ENCODE measurements around the gene ZCCHC14. TPM values are rescaled to one million over a fixed set of nuclear protein-coding genes. Genes with fewer than 3 reads are reported as not detected.

ZCCHC14 gene
- total and polyA plus RNA-seq, 2 of the 8 experiments (the other 6 are each of a cell fraction or from before 2014, with no cell fraction given), result 8.2 to 28.2 TPM

- Histone ChIP-seq H3K18ac (ENCODE audit: extremely low read depth, low read length) (no peak overlapping the region), H3K4me1 (replicated peaks in 1 of 4; ENCODE audit: control insufficient read depth in 3 of 4, insufficient read depth in 4 of 4, low read length in 3 of 4) (peaks cover 0 to 8% (median 3%) of the 10 kb centered on the region in 4 experiments; a peak in 4 of 7 replicates), H3K4me2 (ENCODE audit: insufficient read depth in 1 of 2, low read depth in 2 of 2, low read length in 2 of 2) (no peak overlapping the region), H2AK5ac (ENCODE audit: low read depth, low read length) (no peak overlapping the region), H3K14ac (ENCODE audit: insufficient read length) (no peak overlapping the region), H4K8ac (ENCODE audit: extremely low read depth, insufficient read depth, low read length) (no peak overlapping the region; the same call in none of the 2 replicates), H2BK15ac (ENCODE audit: low read length) (no peak overlapping the region), H3K9me3 (ENCODE audit: insufficient read depth in 2 of 2, low read depth in 1 of 2, low read length in 1 of 2) (peaks cover 7 to 9% of the 10 kb centered on the region in 2 experiments; a peak in 3 of 4 replicates), H3K23ac (ENCODE audit: insufficient read length) (no peak overlapping the region), H3K79me1 (ENCODE audit: low read depth, low read length) (no peaks in the 10 kb centered on the region), H3K56ac (replicated peaks; ENCODE audit: insufficient read length, low read depth, low read length) (no peak overlapping the region), H4K91ac (replicated peaks; ENCODE audit: insufficient read length, low read length) (no peak overlapping the region), H2BK20ac (ENCODE audit: low read length) (no peak overlapping the region), H3K36me3 (ENCODE audit: control insufficient read depth in 2 of 4, insufficient read depth in 4 of 4, low read length in 3 of 4) (no peaks in the 10 kb centered on the region), H3K27ac (ENCODE audit: low read depth, low read length) (no peak overlapping the region), H4K5ac (ENCODE audit: insufficient read length, low read depth, low read length) (no peak overlapping the region), H3K79me2 (ENCODE audit: control insufficient read depth in 1 of 2, insufficient read depth in 2 of 2, low read length in 2 of 2) (no peaks in the 10 kb centered on the region), H2BK120ac (replicated peaks; ENCODE audit: low read depth, low read length) (no peak overlapping the region), H3K9ac (replicated peaks in 1 of 4; ENCODE audit: extremely low read depth in 1 of 4, low read depth in 3 of 4, low read length in 3 of 4) (no peak overlapping the region), H3K4ac (replicated peaks; ENCODE audit: insufficient read length, low read depth, low read length) (no peak overlapping the region), H2BK5ac (ENCODE audit: low read depth, low read length) (no peak overlapping the region), H4K20me1 (replicated peaks in 1 of 2; ENCODE audit: control insufficient read depth in 1 of 2, insufficient read depth in 2 of 2, low read length in 2 of 2) (peaks cover 0 to 2% of the 10 kb centered on the region in 2 experiments), H3K23me2 (ENCODE audit: low read depth, low read length) (no peaks in the 10 kb centered on the region), H3K4me3 (ENCODE audit: extremely low read depth in 1 of 4, insufficient read depth in 2 of 4, low read depth in 3 of 4, low read length in 4 of 4) (no peak overlapping the region), H2AFZ (ENCODE audit: low read length) (no peak overlapping the region), H3K27me3 (replicated peaks in 1 of 4; ENCODE audit: control insufficient read depth in 3 of 4, extremely low read depth in 1 of 4, insufficient read depth in 3 of 4, low read length in 3 of 4) (no peaks in the 10 kb centered on the region), H2BK12ac (ENCODE audit: low read depth, low read length) (no peak overlapping the region)
- 86% methylated on average over 11 of the region's 11 CpGs; no CpG with 5 or more reads in 1 of the 2 experiments for WGBS, 2 experiments (ENCODE audit: extremely low coverage in 1 of 2, insufficient coverage in 1 of 2, insufficient read length in 1 of 2, insufficient replicate concordance in 2 of 2, low coverage in 1 of 2, low lambda C conversion rate in 2 of 2, missing lambda C conversion rate in 1 of 2)
- CTCF ChIA-PET (ENCODE audit: partially characterized antibody), result interaction anchor here (1.0 to 3.2 kb wide), 2 partner anchors 12 to 97 kb away, joined by 4 to 11 read pairs; no protein-coding TSS in a partner anchor
- DNase-seq (ENCODE audit: low read depth in 1 of 2, low spot score in 2 of 2) (no peak), FAIRE-seq (no peak)
- TF ChIP-seq CBX8 (IDR thresholded peaks at IDR 0.05; ENCODE audit: borderline replicate concordance, low read depth, low read length) (no peak), CHD2 (IDR thresholded peaks at IDR 0.05; ENCODE audit: low read length) (no peak), TAF7 (optimal IDR thresholded peaks at IDR 0.05; ENCODE audit: borderline replicate concordance, low read depth, low read length) (no peak), TEAD4 (IDR thresholded peaks at IDR 0.05; ENCODE audit: low read depth, low read length) (no peak)
- POLR2A ChIA-PET (ENCODE audit: partially characterized antibody), result no interaction called here
Measured at GRCh38 chr16:87538594-87538993, 45.8 kb upstream of the ZCCHC14 start.
